GM18502 (cell line): ENCODE results near the gene NCK2.

ENCODE experiments used
- ATAC-seq: cut with Tn5 transposase; IDR thresholded peaks from one replicate; pipeline ENCODE4 v1.9.1; 2021; ENCODE audit warnings: mild to moderate bottlenecking; ENCODE audit not compliant: unreplicated experiment, poor library complexity

The NCK2 gene

DNA sequence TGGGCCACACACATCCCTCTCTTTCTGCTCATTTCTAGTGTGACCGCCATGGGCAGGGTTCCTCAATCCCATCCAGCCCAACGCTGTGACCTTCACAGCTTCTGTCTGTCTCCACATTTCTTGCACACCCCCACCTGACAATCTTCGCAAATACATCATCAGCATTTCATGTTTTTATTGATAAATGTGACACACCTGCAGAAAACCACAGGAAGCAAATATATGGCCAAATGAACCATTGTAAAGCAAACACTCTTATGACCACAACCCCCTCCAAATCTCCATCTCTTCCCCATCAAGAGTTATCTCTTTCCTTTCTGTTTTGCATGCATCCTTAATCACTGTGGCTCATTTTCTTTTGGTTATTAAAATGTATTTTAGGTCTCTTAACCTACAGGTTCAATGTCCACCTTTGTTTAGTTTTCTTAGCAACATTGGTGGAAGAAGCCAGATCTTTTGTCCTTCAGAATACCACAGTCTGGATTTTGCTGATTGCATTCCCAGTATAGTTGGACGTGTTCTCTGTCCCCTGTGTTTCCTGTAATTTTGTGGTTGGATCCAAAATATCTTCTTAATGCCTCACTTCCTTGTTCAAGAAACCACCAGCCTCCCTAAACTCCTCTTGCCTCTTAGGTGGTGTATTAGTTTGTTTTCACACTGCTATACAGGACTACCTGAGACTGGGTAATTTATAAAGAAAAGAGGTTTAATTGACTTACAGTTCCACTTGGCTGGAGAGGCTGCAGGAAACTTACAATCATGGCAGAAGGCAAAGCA is 9.8 kb upstream of the NCK2 start:
- no peak for ATAC-seq

DNA sequence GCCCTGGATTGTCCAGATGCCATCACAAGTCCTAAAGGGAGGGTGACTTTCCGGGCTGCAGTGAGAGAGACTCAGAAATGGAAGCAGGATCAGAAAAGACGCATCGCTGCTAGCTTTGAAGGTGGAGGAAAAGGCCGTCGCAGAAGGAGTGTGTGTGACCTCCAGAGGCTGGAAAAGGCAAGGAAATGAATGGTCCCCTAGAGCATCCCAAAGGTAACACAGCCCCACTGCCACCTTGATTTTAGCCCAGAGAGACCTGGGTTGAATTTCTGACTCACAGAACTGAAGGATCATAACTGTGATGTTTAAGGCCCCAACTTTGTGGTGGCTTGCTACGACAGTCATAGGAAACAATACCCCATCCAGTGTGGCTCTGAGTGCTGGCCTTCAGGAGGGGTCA is 8.6 kb upstream of the NCK2 start:
- no peak for ATAC-seq

DNA sequence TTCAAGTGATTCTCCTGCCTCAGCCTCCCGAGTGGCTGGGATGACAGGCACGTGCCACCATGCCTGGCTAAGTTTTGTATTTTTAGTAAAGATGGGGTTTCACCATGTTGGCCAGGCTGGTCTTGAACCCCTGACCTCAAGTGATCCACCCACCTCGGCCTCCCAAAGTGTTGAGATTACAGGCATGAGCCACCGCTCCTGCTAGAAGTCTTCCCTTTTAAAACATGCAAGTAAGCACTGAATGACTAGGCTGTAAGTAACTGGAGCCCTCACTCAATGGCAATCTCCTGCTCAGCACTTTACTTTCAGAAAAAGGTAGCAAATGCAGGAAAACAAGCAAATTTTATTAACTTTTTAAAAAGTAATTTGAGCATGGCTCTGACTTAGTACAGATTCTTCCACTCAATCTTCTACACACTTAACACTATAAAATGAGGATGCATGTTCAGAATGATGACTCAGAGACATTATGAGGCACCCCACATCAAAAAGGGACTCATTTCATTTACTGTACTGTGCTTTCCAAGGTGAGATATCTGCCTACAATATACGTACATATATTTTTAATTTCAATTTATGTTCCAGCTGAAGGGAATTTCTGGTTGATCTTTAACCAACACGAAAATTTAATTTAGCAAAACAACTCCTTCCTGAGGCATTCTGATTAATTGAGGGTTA is 6.6 kb upstream of the NCK2 start:
- no peak for ATAC-seq

DNA sequence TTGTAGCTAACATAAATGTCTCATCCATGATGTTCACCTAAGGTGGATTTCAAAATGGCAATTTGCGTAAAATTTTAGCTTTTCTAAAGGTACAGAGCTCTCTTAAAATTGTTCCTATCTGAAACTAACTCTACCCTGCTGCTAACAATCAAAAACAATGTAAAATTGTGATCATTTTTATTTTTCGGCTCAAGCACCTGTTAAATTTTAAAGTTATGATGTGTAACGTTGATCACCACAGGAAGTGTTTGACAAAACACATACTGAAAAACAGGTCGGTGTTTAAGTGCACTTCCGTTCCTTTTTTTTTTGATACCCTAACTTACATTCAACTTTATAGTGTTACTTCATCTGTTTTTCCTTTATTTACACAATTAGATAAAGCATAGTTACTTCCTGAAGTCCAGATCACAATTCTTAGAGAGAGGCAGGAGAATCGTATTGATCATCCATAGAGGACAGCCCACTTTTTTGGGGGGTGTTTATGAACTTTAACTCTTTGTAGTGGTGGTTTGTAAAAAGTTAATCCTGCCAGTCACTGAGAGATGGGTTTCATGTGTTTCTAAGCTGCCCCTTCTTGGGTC is 6.0 kb upstream of the NCK2 start:
- peak; percentile 56 for ATAC-seq

DNA sequence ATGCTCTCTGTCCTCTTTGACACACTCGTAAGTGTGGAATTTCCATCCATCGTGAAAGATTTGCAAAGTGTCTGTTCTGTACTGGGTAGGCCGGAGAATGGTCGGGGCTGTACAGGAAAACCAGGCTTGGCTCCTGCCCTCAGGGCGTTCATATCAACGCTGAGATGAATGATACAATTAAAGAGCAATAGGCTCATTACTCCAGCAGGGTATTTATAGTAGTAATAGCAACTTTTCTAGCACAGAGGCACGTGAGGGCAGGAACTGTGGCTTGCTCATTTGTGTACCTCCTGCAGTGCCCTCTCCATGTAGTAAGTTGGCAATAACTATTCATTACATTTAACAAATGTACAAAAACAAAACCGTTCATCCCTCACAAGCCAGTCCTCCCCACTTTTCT is 5.3 kb upstream of the NCK2 start:
- ATAC-seq: no peak

DNA sequence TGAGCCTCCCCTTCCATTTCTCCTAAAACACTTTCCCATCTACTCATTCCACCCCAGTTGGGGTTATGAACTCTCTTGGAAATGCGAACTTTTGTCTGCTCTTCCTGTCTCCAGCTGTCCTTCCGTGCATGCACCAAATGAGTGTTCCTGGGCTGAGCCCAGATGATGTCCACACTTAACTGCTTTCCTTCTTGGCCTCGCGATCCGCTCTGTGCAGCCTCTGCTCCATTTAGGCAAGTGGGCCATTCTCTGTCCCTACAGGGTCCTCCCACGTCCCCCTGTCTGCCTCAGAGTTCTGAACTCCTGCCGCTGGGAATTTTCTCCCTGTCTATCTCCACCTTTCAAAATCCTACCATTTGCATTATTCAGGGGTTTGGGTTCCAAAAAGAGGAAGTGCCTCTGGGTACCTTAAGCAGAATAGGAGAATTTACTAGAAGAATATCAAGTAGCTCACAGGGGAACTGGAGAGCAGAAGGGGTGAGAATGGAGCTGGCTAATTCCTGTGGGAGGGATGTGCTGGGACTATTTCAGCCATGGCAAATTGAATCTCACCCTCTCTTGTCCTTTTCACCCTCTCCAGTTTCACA is 4.7 kb upstream of the NCK2 start:
- no peak for ATAC-seq

DNA sequence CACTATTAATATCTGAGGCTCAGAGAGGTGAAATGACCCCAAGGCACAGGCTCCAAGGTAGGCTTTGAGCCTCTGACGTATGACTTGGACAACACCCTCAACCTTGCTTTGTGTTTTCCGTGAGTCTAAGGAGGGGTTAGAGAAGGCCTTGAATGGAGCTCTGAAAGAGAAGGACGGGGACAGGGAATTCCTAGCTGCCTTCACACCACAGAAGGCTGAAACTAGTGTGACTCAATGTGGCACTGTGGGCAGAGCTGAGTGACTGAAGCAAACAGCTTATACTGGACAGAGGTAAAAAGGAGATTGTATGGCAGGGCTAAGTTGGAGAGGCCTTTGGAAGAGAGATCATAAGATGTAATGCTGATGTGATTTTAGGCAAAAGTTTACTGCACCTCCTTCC is 3.5 kb upstream of the NCK2 start:
- ATAC-seq: no peak

DNA sequence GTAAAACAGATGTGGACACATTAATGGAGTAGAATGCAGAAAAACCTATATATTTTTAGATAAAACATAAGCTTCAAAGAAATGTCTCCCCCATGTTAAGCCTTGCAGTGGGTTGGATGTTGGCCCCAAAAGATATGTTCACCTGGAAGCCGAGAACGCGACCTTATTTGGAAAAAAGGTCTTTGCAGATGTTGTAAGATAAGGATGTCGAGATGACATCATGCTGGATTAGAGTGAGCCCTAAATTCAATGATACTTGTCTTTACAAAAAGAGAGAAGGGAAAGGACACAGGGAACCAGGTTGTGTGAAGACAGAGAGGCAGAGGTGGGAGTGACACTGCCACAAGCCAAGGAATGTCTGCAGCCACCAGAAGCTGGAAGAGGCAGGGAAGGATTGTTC is 3.1 kb upstream of the NCK2 start:
- no peak for ATAC-seq

DNA sequence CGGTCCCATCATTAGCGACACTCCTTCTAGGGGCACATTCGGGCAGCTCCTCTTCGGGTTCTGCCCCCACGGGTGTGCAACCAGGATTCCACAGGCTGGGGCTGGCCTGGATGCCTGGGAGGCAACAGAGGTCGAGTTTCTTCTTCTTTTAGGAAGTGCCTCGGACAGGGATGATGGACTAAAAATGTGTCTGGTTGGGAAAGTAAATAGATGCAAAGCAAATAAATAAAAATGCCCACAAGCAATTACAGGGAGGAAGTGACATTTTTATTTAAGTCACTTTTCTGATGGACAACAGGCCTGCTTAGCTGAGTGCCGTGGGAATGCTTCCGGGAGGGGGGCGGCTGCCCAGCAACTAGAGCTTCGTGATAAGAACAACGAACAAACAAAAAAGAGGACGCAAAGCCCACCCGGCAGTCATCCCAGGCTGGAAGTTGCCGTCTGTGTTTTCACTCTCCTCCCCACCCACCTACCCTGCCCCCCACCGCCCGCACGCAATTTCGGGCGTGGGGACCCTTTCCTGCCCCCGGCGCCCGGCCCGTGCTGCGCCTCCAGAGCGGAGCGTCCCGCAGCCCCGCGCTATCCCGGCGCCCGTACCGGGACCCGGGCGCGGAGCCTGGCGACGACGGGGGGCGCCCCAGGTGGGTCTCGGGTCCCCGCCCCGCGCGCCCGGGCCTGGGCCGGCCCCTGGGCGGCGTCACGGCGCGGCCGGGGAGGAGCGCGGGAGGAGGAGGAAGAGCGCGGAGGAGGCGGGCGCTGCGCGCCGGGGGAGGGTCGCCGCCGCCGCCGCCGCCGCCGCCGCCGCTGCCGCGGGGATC is 412 bp upstream of the NCK2 start:
- ATAC-seq: peak; percentile 74

DNA sequence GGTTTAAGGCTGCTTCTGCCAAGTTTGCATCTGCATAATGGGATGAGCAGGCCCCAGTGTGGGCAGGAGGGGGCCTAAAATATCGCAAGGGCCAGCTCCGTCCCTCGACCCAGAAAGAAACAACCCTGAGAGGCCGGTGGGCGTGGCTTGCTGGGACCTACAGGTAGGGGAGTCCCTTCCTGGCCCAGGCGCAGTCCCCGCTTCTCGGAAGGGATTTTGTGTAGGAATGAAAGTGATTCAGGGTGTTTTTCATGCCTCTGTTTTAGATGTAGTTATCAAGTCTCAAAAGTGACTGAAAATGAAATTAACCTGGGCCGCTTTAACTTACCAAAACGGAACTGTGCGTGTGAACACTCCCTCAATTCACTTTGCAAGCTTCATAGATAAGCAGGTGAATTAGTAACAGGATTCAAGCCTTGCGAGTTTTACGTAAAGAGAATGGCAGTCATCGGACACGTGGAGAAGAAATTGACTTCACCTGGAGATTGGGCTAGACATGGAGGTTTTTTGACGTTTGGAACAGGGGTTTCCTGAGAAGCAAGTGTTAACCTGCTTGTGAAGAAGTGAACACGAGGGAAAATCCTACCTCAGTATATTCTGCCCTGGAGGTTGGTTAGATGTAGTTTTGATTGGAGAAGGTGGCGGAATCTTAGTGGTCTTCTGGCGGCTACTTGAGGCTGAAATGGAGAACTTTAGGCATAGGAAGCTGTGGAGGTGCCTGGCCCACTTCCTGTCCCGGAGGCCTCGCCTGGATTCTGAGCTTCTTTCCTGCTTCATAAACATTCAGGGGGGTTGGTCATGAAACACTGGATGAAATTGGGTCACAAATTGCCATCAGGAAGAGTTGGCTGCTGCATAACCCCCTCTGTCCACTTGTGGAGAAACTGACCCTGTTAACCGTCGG is 1.7 kb downstream of the NCK2 start:
- peak; percentile 48 for ATAC-seq

DNA sequence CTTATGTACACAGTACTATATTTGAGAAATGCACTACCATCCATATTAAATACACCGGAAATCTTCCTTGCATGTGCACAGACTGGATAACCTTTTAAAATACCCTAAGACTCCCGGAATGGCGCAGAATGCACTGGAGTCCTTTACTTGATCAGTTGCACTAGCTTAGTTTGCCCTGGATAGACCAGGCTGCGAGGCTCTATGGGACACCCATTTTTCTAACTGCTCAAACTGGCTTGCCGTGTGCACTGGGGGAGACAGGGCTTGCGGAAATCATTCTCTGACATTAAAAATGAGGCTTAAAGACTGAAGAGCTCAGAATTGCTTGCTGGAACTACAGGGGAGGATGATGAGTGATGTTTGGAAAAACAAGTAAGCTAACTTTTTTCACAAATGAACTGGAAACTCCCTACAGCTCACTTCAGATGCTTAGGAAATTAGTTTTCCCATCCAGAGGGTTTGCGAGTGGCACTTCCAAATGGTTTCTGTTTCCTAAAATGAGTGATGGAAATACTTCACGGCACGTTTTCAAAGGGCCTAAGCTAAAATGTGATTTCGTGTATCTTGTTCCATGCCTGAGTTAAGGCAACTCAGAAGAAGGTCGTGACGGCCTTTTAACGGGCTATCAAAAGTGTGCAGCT is 2.7 kb downstream of the NCK2 start:
- no peak for ATAC-seq

DNA sequence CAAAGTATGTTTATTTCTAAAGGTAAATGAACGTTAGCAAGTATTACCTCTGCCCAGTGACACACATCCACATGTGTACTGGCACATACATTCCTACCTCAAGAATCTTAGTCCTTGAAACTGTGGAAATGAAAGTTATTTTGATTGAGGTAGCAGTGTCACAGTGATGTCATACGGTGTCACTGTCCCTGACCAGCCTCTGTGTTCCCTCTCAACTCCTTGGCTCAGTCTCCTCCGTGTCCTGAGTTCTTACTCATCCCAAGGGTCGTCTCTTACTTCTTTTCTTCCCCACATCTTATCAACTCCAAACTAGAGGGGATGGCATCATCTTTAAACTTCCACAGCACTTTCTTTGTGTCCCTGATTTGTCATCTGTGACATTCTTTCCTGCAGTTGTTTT is 3.3 kb downstream of the NCK2 start:
- no peak for ATAC-seq

DNA sequence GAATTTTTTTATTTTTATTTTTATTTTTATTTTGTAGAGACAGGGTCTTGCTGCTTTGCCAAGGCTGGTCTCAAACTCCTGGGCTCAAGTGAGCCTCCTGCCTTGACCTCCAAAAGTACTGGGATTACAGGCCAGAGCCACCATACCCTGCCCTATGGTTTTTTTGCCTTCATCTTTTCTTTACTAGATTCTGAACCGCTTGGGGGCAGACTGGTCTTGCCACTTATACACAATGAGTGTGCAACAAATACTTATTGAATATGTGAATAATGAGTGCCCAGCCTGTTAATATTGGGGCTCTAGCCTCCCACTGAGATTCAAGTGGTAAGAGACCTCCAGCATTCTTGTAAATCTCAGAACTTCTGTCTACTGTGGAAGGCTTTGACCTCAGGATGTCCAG is 3.9 kb downstream of the NCK2 start:
- ATAC-seq: no peak

DNA sequence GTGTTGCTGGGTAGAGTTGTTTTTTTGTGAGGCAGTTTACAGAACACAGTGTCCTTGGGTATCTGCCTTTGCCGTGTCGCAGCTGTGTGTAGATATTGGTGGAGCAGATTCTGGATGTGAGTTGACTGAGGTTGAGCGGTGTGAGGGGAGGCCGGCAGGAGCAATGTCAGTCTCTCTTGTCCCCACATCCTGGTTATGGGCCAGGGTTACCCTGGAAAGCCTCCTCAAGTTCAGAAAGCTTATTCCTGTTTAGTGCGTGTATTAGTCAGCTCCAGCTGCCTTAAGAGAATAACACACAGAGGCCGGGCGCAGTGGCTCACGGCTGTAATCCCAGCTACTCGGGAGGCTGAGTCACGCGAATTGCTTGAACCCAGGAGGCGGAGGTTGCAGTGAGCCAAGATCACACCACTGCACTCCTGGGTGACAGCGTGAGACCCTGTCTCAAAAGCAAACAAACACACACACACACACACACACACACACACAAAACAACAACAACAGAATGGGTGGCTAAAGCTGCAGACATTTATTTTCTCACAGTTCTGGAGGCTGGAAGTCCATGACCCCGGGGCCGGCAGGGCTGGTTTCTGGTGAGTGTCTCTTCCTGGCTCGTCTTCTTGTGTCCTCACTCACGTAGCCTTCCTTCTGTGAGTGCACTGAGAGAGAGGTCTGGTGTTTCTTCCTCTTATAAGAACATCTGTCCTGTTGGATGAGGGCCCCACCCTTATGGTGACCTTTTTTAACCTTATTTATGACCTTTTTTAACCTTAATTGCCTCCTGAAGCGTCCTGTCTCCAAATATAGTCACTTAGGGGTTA is 5.1 kb downstream of the NCK2 start:
- no peak for ATAC-seq

DNA sequence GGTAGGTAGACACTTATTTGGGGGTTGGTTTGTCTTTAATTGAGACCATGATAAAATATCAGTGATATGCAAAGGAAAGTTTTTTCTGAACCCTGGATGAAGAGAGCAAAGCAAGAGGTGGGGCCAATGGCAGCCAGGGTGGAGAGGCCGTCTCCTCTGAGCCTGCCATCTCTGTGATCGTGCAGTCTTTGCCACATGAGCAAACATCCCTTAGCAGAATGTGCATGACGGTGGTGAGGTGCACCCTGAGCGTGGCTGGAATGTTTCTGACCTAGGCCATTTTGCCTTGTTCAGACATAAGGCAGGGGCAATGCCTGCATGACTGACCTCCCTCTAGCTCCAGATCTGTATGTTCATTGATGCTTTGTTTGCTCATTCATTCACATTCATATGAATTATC is 6.0 kb downstream of the NCK2 start:
- no peak for ATAC-seq

DNA sequence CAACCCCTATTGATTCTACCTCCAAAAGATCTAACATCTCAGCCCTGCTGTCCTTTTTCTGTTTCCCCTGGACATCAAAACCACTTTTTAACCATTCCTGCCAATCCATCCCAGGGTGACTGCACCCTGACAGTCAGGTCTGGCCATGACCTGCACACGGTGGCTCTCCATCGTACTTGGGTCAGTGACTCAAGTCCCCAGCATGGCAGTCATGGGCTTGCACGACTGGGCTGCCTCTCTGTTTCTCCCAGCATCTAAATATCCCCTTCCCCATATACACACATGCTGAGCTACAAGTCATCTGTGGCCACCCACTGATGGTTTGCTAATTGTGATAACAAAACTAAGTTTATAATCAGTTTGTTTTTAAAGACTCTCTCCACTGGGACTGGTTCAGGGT is 6.6 kb downstream of the NCK2 start:
- ATAC-seq: no peak

DNA sequence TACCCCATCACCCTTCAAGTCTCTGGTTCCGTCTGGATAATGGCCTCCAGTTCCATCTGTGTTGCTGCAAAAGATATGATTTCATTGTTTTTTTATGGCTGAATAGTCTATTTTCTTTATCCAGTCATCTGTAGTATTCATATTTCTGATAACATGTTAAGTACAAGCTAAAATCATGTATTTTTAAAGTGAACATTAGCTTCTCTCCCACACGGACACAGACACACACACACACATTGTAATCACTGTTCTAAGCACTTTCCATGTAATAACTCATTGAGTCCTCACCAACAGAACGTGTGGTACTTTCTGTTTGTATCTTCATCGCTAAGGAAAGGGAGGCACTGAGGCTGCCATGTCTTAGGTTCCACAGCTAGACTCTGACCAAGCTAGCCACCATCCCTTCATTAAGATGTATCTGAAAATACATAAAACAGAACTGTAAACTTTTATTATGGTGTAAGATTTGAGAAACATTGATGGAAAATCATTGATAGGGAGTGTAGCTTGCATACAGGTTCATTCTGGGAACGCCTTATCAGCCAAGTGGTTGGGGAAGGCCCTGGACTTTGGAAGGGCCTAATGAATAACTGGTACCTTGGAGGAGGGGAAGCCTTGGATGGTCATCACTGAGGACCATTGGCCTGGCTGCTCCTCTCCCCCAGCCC is 8.1 kb downstream of the NCK2 start:
- no peak for ATAC-seq

DNA sequence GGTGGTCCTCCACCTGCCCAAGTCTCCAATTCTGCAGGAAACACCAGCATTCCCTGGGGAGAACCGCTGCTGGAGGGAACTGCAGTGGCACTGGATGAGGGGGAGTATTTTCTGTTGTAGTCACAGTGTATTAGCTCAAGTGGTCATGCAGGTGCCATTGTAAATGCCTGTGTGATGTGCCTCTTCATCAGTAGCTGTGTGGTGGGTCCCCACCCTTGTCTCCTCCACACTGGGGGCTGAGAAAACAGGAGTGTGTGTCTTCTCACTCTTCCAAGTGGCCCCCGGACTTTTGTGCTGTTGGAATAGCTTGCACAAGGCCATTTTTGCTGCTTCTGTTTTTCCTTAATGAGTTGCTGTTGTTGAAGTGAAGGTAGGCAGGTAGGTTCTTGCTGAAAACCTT is 8.7 kb downstream of the NCK2 start:
- ATAC-seq: no peak
